Measurements from ENCODE around the gene LHX5.
"Not testable (repeated sequence)": the region's sequence is repeated elsewhere in the genome, so short reads cannot be mapped to it uniquely, and the experiment has no call there.

LHX5 gene

GRCh38 chr12:113471619-113472171 lies at the start of gene LHX5:
Gene LHX5 (minus strand): TSS chr12:113471871. CDS start chr12:113471498, 373 bp downstream.
- DNase-seq, result no peak

GRCh38 chr12:113519464-113520307 lies 48.0 kb upstream of the LHX5 start:
- DNase-seq, result no peak

- DNase-seq, result no peak
These were observed 43.6 kb upstream of the LHX5 start for GRCh38 chr12:113515082-113515856.

- DNase-seq, result no peak
These were observed 42.9 kb upstream of the LHX5 start for GRCh38 chr12:113514602-113515001.

- DNase-seq, result no peak
These were observed 40.9 kb upstream of the LHX5 start for GRCh38 chr12:113512568-113512967.

- no peak for DNase-seq
These were observed 35.2 kb upstream of the LHX5 start for GRCh38 chr12:113506867-113507266.

GRCh38 chr12:113505941-113506340 lies 34.3 kb upstream of the LHX5 start:
- DNase-seq, result no peak

- DNase-seq, result no peak
These were observed 33.2 kb upstream of the LHX5 start for GRCh38 chr12:113504917-113505316.

- DNase-seq, result no peak
These were observed 29.2 kb upstream of the LHX5 start for GRCh38 chr12:113500782-113501311.

- DNase-seq, result no peak
These were observed 28.6 kb upstream of the LHX5 start for GRCh38 chr12:113500306-113500675.

- DNase-seq, result no peak
These were observed 26.8 kb upstream of the LHX5 start for GRCh38 chr12:113498490-113498889.

GRCh38 chr12:113497693-113498092 lies 26.0 kb upstream of the LHX5 start:
- no peak for DNase-seq

- DNase-seq, result not testable (repeated sequence)
These were observed 24.3 kb upstream of the LHX5 start for GRCh38 chr12:113495941-113496340.

GRCh38 chr12:113488322-113488721 lies 16.7 kb upstream of the LHX5 start:
- no peak for DNase-seq

GRCh38 chr12:113486722-113487121 lies 15.1 kb upstream of the LHX5 start:
- DNase-seq, result no peak

GRCh38 chr12:113485330-113485729 lies 13.7 kb upstream of the LHX5 start:
- DNase-seq, result no peak

- no peak for DNase-seq
These were observed 10.7 kb upstream of the LHX5 start for GRCh38 chr12:113482334-113482733.

- DNase-seq, result no peak
These were observed 8.8 kb upstream of the LHX5 start for GRCh38 chr12:113480336-113480971.

- no peak for DNase-seq
These were observed 8.1 kb upstream of the LHX5 start for GRCh38 chr12:113479590-113480335.

- no peak for DNase-seq
These were observed 7.5 kb upstream of the LHX5 start for GRCh38 chr12:113479216-113479589.

GRCh38 chr12:113478351-113479011 lies 6.8 kb upstream of the LHX5 start:
- DNase-seq, result no peak

GRCh38 chr12:113477842-113478215 lies 6.2 kb upstream of the LHX5 start:
- DNase-seq, result no peak
